ENCODE data around the gene ORM2.
A peak's percentile ranks its signal among the peaks of the same experiment; 100 is the strongest.

Gene ORM2

DNA sequence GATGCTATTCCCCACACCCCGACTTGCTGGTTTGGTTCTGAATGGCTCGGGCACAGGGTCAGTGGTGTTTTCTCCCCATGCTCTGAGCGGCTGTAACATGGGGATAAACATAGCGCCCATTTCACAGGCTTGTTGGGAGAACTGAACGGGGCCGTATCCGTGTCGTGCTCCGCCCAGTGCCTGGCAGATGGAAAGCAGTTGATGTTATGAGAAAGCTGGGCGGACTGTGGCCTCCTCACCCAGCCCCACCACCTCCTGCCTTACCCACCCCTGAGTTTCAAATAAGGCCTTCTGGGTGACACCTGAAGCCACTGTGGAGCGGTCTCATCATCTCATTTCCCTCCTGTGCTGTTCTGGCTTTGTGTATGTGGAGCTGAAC, 14.5 kb downstream of the ORM2 start:
- H3K27ac ChIP-seq (ENCODE audit: low read length), result peak overlapping the region; percentile 88
- H3K4me1 ChIP-seq (ENCODE audit: control insufficient read depth, insufficient read depth, low read length), result peaks cover 27% of the 10 kb centered on the region
- H3K9me3 ChIP-seq (ENCODE audit: control insufficient read depth in 2 of 2, low read length in 2 of 2), result no peaks in the 10 kb centered on the region
- H3K4me3 ChIP-seq (ENCODE audit: low read length in 2 of 2), result no peak overlapping the region
- H3K9ac ChIP-seq (ENCODE audit: low read length in 2 of 2), result peak overlapping the region; percentile 34 to 43
- no peaks in the 10 kb centered on the region for H3K27me3 ChIP-seq (ENCODE audit: control insufficient read depth in 1 of 2, insufficient read depth in 2 of 2, low read length in 2 of 2)
- peaks cover 34 to 63% of the 10 kb centered on the region in 2 donors for H3K36me3 ChIP-seq (ENCODE audit: control insufficient read depth in 2 of 2, insufficient read depth in 2 of 2, low read length in 2 of 2)

GRCh38 chr9:114344692-114345091, 15.0 kb downstream of the ORM2 start:
- Histone ChIP-seq H3K9ac (ENCODE audit: low read length in 2 of 2) (peak overlapping the region; percentile 34 to 43), H3K9me3 (ENCODE audit: control insufficient read depth in 2 of 2, low read length in 2 of 2) (no peaks in the 10 kb centered on the region), H3K27ac (ENCODE audit: low read length) (peak overlapping the region; percentile 88), H3K4me1 (ENCODE audit: control insufficient read depth, insufficient read depth, low read length) (peaks cover 32% of the 10 kb centered on the region), H3K27me3 (ENCODE audit: control insufficient read depth in 1 of 2, insufficient read depth in 2 of 2, low read length in 2 of 2) (no peaks in the 10 kb centered on the region), H3K36me3 (ENCODE audit: control insufficient read depth in 2 of 2, insufficient read depth in 2 of 2, low read length in 2 of 2) (peaks cover 35 to 63% of the 10 kb centered on the region in 2 donors), H3K4me3 (ENCODE audit: low read length in 2 of 2) (no peak overlapping the region)

DNA sequence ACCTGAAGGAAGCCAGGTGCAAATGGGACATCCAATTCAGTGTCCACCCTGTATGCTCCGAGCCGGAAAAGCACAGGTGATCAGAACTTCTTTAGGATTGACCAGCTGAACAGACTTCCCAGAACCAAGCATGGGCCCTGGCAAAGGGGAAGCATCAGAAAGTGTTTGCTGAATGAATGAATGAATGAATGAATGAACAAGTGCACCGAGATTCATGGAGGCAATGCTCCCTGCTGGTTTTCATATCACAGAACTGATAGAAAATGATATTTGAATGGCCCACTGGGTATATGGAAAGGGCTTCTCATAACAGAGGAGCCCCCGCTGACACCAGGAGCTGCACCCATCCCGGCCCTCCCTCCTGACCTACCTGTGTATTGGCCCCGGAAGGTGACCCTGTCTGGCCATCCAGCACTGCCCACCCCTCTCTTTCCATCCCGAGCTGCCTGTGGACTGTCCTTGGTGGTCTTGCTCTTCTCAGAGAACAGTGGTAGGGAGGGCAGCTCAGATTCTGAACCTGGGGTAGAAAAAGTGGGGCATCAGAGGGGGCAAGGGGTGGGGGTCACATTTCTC, 15.9 kb downstream of the ORM2 start:
- Histone ChIP-seq H3K4me3 (ENCODE audit: low read length in 2 of 2) (no peak overlapping the region), H3K36me3 (ENCODE audit: control insufficient read depth in 2 of 2, insufficient read depth in 2 of 2, low read length in 2 of 2) (peaks cover 38 to 60% of the 10 kb centered on the region in 2 donors), H3K9ac (ENCODE audit: low read length in 2 of 2) (no peak overlapping the region), H3K4me1 (ENCODE audit: control insufficient read depth, insufficient read depth, low read length) (peaks cover 32% of the 10 kb centered on the region), H3K9me3 (ENCODE audit: control insufficient read depth in 2 of 2, low read length in 2 of 2) (no peaks in the 10 kb centered on the region), H3K27me3 (ENCODE audit: control insufficient read depth in 1 of 2, insufficient read depth in 2 of 2, low read length in 2 of 2) (no peaks in the 10 kb centered on the region), H3K27ac (ENCODE audit: low read length) (no peak overlapping the region)

DNA sequence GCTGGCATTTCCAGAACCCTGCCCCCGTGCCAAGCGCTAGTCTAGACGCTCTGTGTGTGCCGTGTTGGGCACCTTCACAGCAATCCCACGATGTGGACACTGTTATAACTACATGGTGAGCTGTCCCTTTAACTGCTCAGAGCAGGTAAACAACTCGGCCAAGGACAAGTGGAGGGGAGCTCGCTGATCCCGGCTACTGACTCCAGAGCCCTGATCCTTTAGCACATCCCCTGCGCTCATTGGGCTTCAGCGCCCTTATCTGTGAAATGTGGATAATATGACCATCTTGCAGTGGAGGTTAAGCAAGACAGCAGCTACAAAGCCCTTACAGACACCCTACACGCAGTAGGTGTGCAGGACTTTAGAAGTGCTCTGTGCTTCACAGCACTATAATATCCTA, 16.5 kb downstream of the ORM2 start:
- no peaks in the 10 kb centered on the region for H3K27me3 ChIP-seq (ENCODE audit: control insufficient read depth in 1 of 2, insufficient read depth in 2 of 2, low read length in 2 of 2)
- H3K9me3 ChIP-seq (ENCODE audit: control insufficient read depth in 2 of 2, low read length in 2 of 2), result no peaks in the 10 kb centered on the region
- H3K27ac ChIP-seq (ENCODE audit: low read length), result no peak overlapping the region
- H3K4me3 ChIP-seq (ENCODE audit: low read length in 2 of 2), result no peak overlapping the region
- H3K4me1 ChIP-seq (ENCODE audit: control insufficient read depth, insufficient read depth, low read length), result peaks cover 32% of the 10 kb centered on the region
- peaks cover 34 to 58% of the 10 kb centered on the region in 2 donors for H3K36me3 ChIP-seq (ENCODE audit: control insufficient read depth in 2 of 2, insufficient read depth in 2 of 2, low read length in 2 of 2)
- H3K9ac ChIP-seq (ENCODE audit: low read length in 2 of 2), result no peak overlapping the region

DNA sequence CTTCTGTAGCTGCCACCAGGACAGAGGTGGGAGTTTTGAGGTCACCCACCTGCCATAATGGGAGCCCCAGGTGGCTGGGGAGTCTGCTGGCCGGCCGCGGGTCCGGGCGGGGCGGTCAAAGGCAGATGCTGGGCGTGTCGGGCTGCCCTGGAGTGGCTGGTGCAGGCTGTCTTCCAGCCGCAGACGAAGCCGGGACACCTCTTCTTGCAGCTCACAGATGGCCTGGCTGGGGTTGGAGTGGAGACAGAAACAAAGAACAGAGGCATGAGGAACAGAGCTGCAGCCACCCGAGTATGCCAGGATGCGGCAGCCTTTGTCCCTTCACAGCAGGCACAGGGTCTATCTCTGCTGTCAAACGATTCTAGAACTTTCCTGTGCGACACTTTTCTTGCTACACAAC, 18.0 kb downstream of the ORM2 start:
- Histone ChIP-seq H3K9me3 (ENCODE audit: control insufficient read depth in 2 of 2, low read length in 2 of 2) (no peaks in the 10 kb centered on the region), H3K27me3 (ENCODE audit: control insufficient read depth in 1 of 2, insufficient read depth in 2 of 2, low read length in 2 of 2) (no peaks in the 10 kb centered on the region), H3K4me3 (ENCODE audit: low read length in 2 of 2) (no peak overlapping the region), H3K4me1 (ENCODE audit: control insufficient read depth, insufficient read depth, low read length) (peaks cover 32% of the 10 kb centered on the region), H3K9ac (ENCODE audit: low read length in 2 of 2) (no peak overlapping the region), H3K27ac (ENCODE audit: low read length) (peak overlapping the region; percentile 88), H3K36me3 (ENCODE audit: control insufficient read depth in 2 of 2, insufficient read depth in 2 of 2, low read length in 2 of 2) (peaks cover 31 to 46% of the 10 kb centered on the region in 2 donors)

DNA sequence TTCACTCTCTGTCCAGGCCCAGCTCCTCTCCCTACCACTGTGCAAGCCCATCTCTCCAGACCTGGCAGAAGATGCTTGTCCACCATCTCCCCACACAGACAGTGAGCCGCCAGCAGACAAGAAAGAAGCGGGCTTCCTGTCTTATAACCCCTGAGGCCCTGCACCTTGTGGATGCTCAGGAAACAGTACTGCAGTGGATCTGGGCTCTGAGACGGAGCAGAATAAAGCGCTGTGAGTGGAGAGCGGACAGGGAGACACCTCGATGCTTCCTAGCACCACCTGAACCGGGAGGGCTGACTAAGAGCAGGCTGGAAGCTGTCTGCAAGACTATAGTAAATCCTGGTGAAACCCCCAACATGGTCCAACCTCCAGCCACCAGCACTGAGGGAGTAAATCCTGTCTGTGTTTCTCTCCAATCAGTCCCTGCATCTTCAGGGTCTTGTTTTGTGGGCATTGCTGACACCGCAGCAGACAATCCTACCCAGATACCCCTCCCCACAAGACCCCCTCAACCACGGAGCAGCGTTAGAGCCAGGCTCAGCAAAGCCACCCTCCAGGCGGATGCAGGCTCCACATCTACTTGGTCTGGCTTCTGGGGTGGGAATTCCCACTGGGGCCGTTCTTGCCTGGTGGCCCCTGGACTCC, 18.7 kb downstream of the ORM2 start:
- peak overlapping the region; percentile 88 for H3K27ac ChIP-seq (ENCODE audit: low read length)
- H3K27me3 ChIP-seq (ENCODE audit: control insufficient read depth in 1 of 2, insufficient read depth in 2 of 2, low read length in 2 of 2), result no peaks in the 10 kb centered on the region
- no peak overlapping the region for H3K4me3 ChIP-seq (ENCODE audit: low read length in 2 of 2)
- peak overlapping the region; percentile 23 to 58 for H3K9ac ChIP-seq (ENCODE audit: low read length in 2 of 2)
- peaks cover 32% of the 10 kb centered on the region for H3K4me1 ChIP-seq (ENCODE audit: control insufficient read depth, insufficient read depth, low read length)
- peaks cover 28 to 44% of the 10 kb centered on the region in 2 donors for H3K36me3 ChIP-seq (ENCODE audit: control insufficient read depth in 2 of 2, insufficient read depth in 2 of 2, low read length in 2 of 2)
- H3K9me3 ChIP-seq (ENCODE audit: control insufficient read depth in 2 of 2, low read length in 2 of 2), result no peaks in the 10 kb centered on the region

GRCh38 chr9:114348906-114349482, 19.3 kb downstream of the ORM2 start:
- no peak overlapping the region for H3K4me3 ChIP-seq (ENCODE audit: low read length in 2 of 2)
- H3K27ac ChIP-seq (ENCODE audit: low read length), result peak overlapping the region; percentile 88
- H3K9ac ChIP-seq (ENCODE audit: low read length in 2 of 2), result peak overlapping the region; percentile 23 to 58
- peaks cover 27% of the 10 kb centered on the region for H3K4me1 ChIP-seq (ENCODE audit: control insufficient read depth, insufficient read depth, low read length)
- no peaks in the 10 kb centered on the region for H3K9me3 ChIP-seq (ENCODE audit: control insufficient read depth in 2 of 2, low read length in 2 of 2)
- H3K36me3 ChIP-seq (ENCODE audit: control insufficient read depth in 2 of 2, insufficient read depth in 2 of 2, low read length in 2 of 2), result peaks cover 31 to 42% of the 10 kb centered on the region in 2 donors
- no peaks in the 10 kb centered on the region for H3K27me3 ChIP-seq (ENCODE audit: control insufficient read depth in 1 of 2, insufficient read depth in 2 of 2, low read length in 2 of 2)

- H3K36me3 ChIP-seq (ENCODE audit: control insufficient read depth in 2 of 2, insufficient read depth in 2 of 2, low read length in 2 of 2), result peaks cover 31 to 42% of the 10 kb centered on the region in 2 donors
- no peaks in the 10 kb centered on the region for H3K9me3 ChIP-seq (ENCODE audit: control insufficient read depth in 2 of 2, low read length in 2 of 2)
- H3K4me1 ChIP-seq (ENCODE audit: control insufficient read depth, insufficient read depth, low read length), result peaks cover 22% of the 10 kb centered on the region
- H3K27me3 ChIP-seq (ENCODE audit: control insufficient read depth in 1 of 2, insufficient read depth in 2 of 2, low read length in 2 of 2), result no peaks in the 10 kb centered on the region
- no peak overlapping the region for H3K4me3 ChIP-seq (ENCODE audit: low read length in 2 of 2)
- peak overlapping the region in 1 of 2 donors; percentile 47 for H3K9ac ChIP-seq (ENCODE audit: low read length in 2 of 2)
- peak overlapping the region; percentile 88 for H3K27ac ChIP-seq (ENCODE audit: low read length)
Measured at GRCh38 chr9:114349713-114350480, 20.2 kb downstream of the ORM2 start.

- Histone ChIP-seq H3K9me3 (ENCODE audit: control insufficient read depth in 2 of 2, low read length in 2 of 2) (no peaks in the 10 kb centered on the region), H3K27me3 (ENCODE audit: control insufficient read depth in 1 of 2, insufficient read depth in 2 of 2, low read length in 2 of 2) (no peaks in the 10 kb centered on the region), H3K9ac (ENCODE audit: low read length in 2 of 2) (no peak overlapping the region), H3K36me3 (ENCODE audit: control insufficient read depth in 2 of 2, insufficient read depth in 2 of 2, low read length in 2 of 2) (peaks cover 35 to 36% of the 10 kb centered on the region in 2 donors), H3K27ac (ENCODE audit: low read length) (peak overlapping the region; percentile 88), H3K4me1 (ENCODE audit: control insufficient read depth, insufficient read depth, low read length) (peaks cover 23% of the 10 kb centered on the region), H3K4me3 (ENCODE audit: low read length in 2 of 2) (no peak overlapping the region)
Measured at GRCh38 chr9:114350636-114351401, 21.1 kb downstream of the ORM2 start.

DNA sequence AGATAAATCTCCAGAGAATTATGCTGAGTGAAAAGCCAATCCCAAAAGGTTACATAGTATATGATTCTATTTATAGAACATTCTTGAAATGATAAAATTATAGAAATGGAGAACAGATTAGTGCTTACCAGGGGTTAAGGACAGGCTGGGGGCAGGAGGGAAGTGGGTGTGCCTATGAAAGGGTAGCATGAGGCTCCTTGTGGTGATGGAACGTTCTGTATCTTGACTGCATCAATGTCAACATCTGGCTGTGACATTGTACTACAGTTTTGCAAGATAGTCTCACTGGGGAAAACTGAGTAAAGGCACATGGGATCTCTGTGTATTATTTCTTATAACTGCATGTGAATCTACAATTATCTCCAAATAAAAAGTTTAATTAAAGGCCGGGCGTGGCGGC, 22.3 kb downstream of the ORM2 start:
- Histone ChIP-seq H3K4me3 (ENCODE audit: low read length in 2 of 2) (no peak overlapping the region), H3K9ac (ENCODE audit: low read length in 2 of 2) (no peak overlapping the region), H3K27me3 (ENCODE audit: control insufficient read depth in 1 of 2, insufficient read depth in 2 of 2, low read length in 2 of 2) (no peaks in the 10 kb centered on the region), H3K27ac (ENCODE audit: low read length) (no peak overlapping the region), H3K9me3 (ENCODE audit: control insufficient read depth in 2 of 2, low read length in 2 of 2) (no peaks in the 10 kb centered on the region), H3K36me3 (ENCODE audit: control insufficient read depth in 2 of 2, insufficient read depth in 2 of 2, low read length in 2 of 2) (peaks cover 28 to 33% of the 10 kb centered on the region in 2 donors), H3K4me1 (ENCODE audit: control insufficient read depth, insufficient read depth, low read length) (peaks cover 30% of the 10 kb centered on the region)
